Measurements from ENCODE around the gene SNX6. TPM values are rescaled to one million over a fixed set of nuclear protein-coding genes. Genes with fewer than 3 reads are reported as not detected.

SNX6 gene
- total RNA-seq, 1 experiment from 2014 or later: 105 TPM

- H3K4me1 ChIP-seq: no peaks in the 10 kb centered on the region
- no peak for DNase-seq
- no peaks in the 10 kb centered on the region for H3K27me3 ChIP-seq
- H3K9me3 ChIP-seq (replicated peaks): no peaks in the 10 kb centered on the region
- H3K36me3 ChIP-seq: peaks cover 25% of the 10 kb centered on the region
- H3K27ac ChIP-seq: no peak overlapping the region
- no peak overlapping the region for H3K4me3 ChIP-seq
Observed at GRCh38 chr14:34619471-34619870, 10.5 kb downstream of the SNX6 start.

- Histone ChIP-seq H3K4me1 (no peaks in the 10 kb centered on the region), H3K27me3 (no peaks in the 10 kb centered on the region), H3K4me3 (no peak overlapping the region), H3K27ac (no peak overlapping the region), H3K36me3 (peaks cover 18% of the 10 kb centered on the region), H3K9me3 (replicated peaks) (no peaks in the 10 kb centered on the region)
- no peak for DNase-seq
Observed at GRCh38 chr14:34616360-34616759, 13.6 kb downstream of the SNX6 start.

GRCh38 chr14:34615507-34615906 lies 14.4 kb downstream of the SNX6 start:
- DNase-seq: no peak
- Histone ChIP-seq H3K27ac (no peak overlapping the region), H3K4me1 (no peaks in the 10 kb centered on the region), H3K4me3 (no peak overlapping the region), H3K9me3 (replicated peaks) (no peaks in the 10 kb centered on the region), H3K36me3 (peaks cover 17% of the 10 kb centered on the region), H3K27me3 (no peaks in the 10 kb centered on the region)

- Histone ChIP-seq H3K4me1 (no peaks in the 10 kb centered on the region), H3K27ac (no peak overlapping the region), H3K4me3 (no peak overlapping the region), H3K36me3 (peaks cover 18% of the 10 kb centered on the region), H3K9me3 (replicated peaks) (no peaks in the 10 kb centered on the region), H3K27me3 (no peaks in the 10 kb centered on the region)
- no peak for DNase-seq
Observed at GRCh38 chr14:34614638-34615037, 15.3 kb downstream of the SNX6 start.

GRCh38 chr14:34610101-34610500 lies 19.8 kb downstream of the SNX6 start:
- Histone ChIP-seq H3K36me3 (peaks cover 49% of the 10 kb centered on the region), H3K4me3 (no peak overlapping the region), H3K27ac (no peak overlapping the region), H3K9me3 (replicated peaks) (no peaks in the 10 kb centered on the region), H3K4me1 (no peaks in the 10 kb centered on the region), H3K27me3 (no peaks in the 10 kb centered on the region)
- no peak for DNase-seq

GRCh38 chr14:34605461-34605860 lies 24.5 kb downstream of the SNX6 start:
- Histone ChIP-seq H3K4me3 (no peak overlapping the region), H3K36me3 (peaks cover 78% of the 10 kb centered on the region), H3K27ac (no peak overlapping the region), H3K9me3 (replicated peaks) (no peaks in the 10 kb centered on the region), H3K4me1 (no peaks in the 10 kb centered on the region), H3K27me3 (no peaks in the 10 kb centered on the region)
- no peak for DNase-seq

- Histone ChIP-seq H3K36me3 (peaks cover 82% of the 10 kb centered on the region), H3K27ac (no peak overlapping the region), H3K4me1 (no peaks in the 10 kb centered on the region), H3K9me3 (replicated peaks) (no peaks in the 10 kb centered on the region), H3K27me3 (no peaks in the 10 kb centered on the region), H3K4me3 (no peak overlapping the region)
- no peak for DNase-seq
Observed at GRCh38 chr14:34604995-34605394, 25.0 kb downstream of the SNX6 start.

- H3K9me3 ChIP-seq (replicated peaks): no peaks in the 10 kb centered on the region
- H3K4me1 ChIP-seq: no peaks in the 10 kb centered on the region
- H3K27ac ChIP-seq: no peak overlapping the region
- no peak overlapping the region for H3K4me3 ChIP-seq
- peaks cover 82% of the 10 kb centered on the region for H3K36me3 ChIP-seq
- DNase-seq: no peak
- no peaks in the 10 kb centered on the region for H3K27me3 ChIP-seq
Observed at GRCh38 chr14:34596891-34597290, 33.1 kb downstream of the SNX6 start.

GRCh38 chr14:34593740-34594375 lies 36.1 kb downstream of the SNX6 start:
- H3K27ac ChIP-seq: no peak overlapping the region
- no peak for DNase-seq

GRCh38 chr14:34592623-34593022 lies 37.3 kb downstream of the SNX6 start:
- Histone ChIP-seq H3K9me3 (replicated peaks) (no peaks in the 10 kb centered on the region), H3K27me3 (no peaks in the 10 kb centered on the region), H3K27ac (no peak overlapping the region), H3K4me1 (no peaks in the 10 kb centered on the region), H3K36me3 (peaks cover 83% of the 10 kb centered on the region), H3K4me3 (no peak overlapping the region)
- no peak for DNase-seq

More at GRCh38 chr14:34593740-34594375, 36.1 kb downstream of the SNX6 start:
- H3K4me3 ChIP-seq: no peak overlapping the region
- H3K27me3 ChIP-seq: no peaks in the 10 kb centered on the region
- no peaks in the 10 kb centered on the region for H3K9me3 ChIP-seq (replicated peaks)
- H3K4me1 ChIP-seq: no peaks in the 10 kb centered on the region
- peaks cover 84% of the 10 kb centered on the region for H3K36me3 ChIP-seq

GRCh38 chr14:34583525-34583924 lies 46.4 kb downstream of the SNX6 start:
- no peak overlapping the region for H3K4me3 ChIP-seq
- H3K27me3 ChIP-seq: no peaks in the 10 kb centered on the region
- DNase-seq: no peak
- H3K36me3 ChIP-seq: peaks cover 61% of the 10 kb centered on the region
- no peaks in the 10 kb centered on the region for H3K4me1 ChIP-seq
- no peak overlapping the region for H3K27ac ChIP-seq
- H3K9me3 ChIP-seq (replicated peaks): no peaks in the 10 kb centered on the region

- Histone ChIP-seq H3K4me1 (no peaks in the 10 kb centered on the region), H3K9me3 (replicated peaks) (no peaks in the 10 kb centered on the region), H3K4me3 (no peak overlapping the region), H3K27ac (no peak overlapping the region), H3K36me3 (peaks cover 59% of the 10 kb centered on the region), H3K27me3 (no peaks in the 10 kb centered on the region)
- no peak for DNase-seq
Observed at GRCh38 chr14:34582117-34582680, 47.7 kb downstream of the SNX6 start.

GRCh38 chr14:34580381-34580780 lies 49.6 kb downstream of the SNX6 start:
- no peaks in the 10 kb centered on the region for H3K4me1 ChIP-seq
- H3K36me3 ChIP-seq: peaks cover 54% of the 10 kb centered on the region
- no peak overlapping the region for H3K27ac ChIP-seq
- H3K27me3 ChIP-seq: no peaks in the 10 kb centered on the region
- no peak for DNase-seq
- no peaks in the 10 kb centered on the region for H3K9me3 ChIP-seq (replicated peaks)
- H3K4me3 ChIP-seq: no peak overlapping the region

GRCh38 chr14:34571771-34572170 lies 58.2 kb downstream of the SNX6 start:
- H3K4me1 ChIP-seq: no peaks in the 10 kb centered on the region
- no peak overlapping the region for H3K4me3 ChIP-seq
- no peaks in the 10 kb centered on the region for H3K27me3 ChIP-seq
- H3K36me3 ChIP-seq: peaks cover 69% of the 10 kb centered on the region
- H3K27ac ChIP-seq: no peak overlapping the region
- no peak for DNase-seq
- no peaks in the 10 kb centered on the region for H3K9me3 ChIP-seq (replicated peaks)

- no peak for DNase-seq
- Histone ChIP-seq H3K36me3 (peaks cover 68% of the 10 kb centered on the region), H3K9me3 (replicated peaks) (no peaks in the 10 kb centered on the region), H3K4me3 (no peak overlapping the region), H3K27ac (no peak overlapping the region), H3K4me1 (no peaks in the 10 kb centered on the region), H3K27me3 (no peaks in the 10 kb centered on the region)
Observed at GRCh38 chr14:34569750-34570149, 60.2 kb downstream of the SNX6 start.

- H3K9me3 ChIP-seq (replicated peaks): no peaks in the 10 kb centered on the region
- H3K27me3 ChIP-seq: no peaks in the 10 kb centered on the region
- no peak for DNase-seq
- H3K4me1 ChIP-seq: no peaks in the 10 kb centered on the region
- peaks cover 64% of the 10 kb centered on the region for H3K36me3 ChIP-seq
- no peak overlapping the region for H3K4me3 ChIP-seq
- H3K27ac ChIP-seq: no peak overlapping the region
Observed at GRCh38 chr14:34568803-34569202, 61.1 kb downstream of the SNX6 start.
